HG02870 (cell line): ENCODE results near the gene C10orf95.

Experiments
- ATAC-seq: cut with Tn5 transposase; IDR thresholded peaks from one replicate; pipeline ENCODE4 v1.9.1; 2021; ENCODE audit warnings: mild to moderate bottlenecking, moderate library complexity; ENCODE audit not compliant: unreplicated experiment

C10orf95 gene

DNA sequence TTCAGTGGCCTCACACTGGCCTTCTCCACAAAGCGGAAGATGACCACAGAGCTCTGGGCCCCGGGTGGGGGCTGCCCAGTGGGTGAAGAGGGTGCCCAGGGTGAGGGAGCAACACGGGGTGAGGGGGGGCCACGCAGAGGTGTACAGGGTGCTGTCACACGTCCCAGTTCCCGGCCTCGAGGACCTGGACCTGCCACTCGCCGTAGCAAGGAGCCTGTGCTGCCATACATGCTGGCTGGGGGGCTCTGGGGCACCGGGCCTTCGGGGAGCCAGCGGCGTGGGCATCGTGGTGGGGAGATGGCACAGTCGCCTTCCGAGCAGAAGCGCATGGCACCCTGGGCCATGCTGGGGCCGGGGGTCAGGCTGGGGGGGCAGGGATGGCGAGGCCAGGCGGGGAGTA lies 34.6 kb downstream of the C10orf95 start:
- ATAC-seq, result no peak

DNA sequence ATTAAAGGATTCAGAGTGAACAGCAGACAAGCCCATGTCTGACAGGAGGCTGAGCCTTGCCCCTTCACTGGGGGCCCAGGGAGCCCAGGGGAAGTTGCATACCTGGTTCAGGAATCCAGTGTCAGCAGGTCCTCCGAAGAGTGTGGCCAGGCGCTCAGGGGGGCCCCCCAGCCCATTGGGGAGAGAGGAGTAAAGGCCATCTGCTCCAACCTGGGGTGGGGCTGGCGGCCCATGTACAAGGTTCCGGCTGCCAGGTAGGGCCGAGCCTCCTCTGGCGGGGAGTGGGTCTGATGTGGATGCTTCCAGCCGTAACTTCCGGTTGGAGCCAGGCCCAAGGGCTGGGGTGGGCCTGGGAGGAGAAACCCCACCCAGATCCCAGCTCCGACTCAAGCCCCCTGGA lies 35.1 kb downstream of the C10orf95 start:
- ATAC-seq, result no peak

DNA sequence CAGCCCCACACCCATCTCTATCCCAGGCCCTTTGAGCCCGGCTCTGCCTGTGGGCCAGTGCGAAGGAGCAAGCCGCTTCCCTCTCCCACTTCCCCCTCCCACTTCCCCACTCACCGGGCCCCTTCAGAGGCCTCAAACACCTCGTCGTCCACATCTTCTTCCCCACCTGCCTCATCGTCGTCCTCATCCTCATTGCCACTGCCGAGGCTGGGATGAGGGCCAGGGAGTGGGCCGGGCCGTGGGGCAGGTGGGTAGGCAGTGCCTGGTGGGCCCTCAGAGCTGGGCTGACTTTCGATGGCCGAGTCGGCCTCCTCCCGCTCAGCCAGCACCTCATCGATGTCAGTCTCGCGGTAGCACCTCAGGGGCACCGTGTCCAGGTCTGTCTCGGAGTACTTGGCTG lies 36.6 kb downstream of the C10orf95 start:
- no peak for ATAC-seq

DNA sequence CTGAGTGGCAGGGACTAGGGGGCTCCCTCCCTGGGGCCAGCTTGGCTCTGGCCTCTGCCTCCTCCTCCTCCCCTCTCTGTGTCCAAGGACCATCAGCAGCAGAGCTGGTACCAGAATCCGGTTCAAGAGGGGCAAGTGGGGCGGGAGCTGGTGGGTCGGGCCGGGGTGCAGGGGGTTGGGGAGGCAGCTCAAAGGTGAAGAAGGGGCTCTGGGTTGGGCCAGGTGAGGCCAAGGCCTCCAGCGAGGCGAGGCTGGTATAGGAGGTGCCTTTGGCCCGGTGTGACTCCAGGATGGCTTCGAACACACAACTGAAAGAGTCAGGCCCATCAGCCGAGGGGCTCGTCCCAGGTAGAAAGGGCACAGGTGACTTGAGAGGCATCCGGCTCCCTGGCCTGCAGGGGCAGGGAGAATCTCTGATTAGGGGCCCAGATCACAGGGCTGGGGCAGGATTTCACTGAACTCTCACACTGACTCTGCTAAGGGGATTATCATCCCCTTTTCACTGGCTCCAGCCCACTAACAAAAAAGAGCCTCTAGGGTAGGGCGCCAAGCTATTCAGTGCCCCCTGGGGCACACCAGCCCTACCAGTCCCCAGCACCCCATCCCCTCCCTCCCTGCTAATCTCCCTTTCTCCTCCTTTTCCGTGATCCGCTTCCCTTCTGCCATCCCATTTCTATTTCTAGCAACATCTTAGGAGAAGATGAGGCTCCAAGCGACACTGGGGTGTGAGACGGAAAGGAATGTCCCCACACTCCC lies 37.4 kb downstream of the C10orf95 start:
- ATAC-seq, result no peak

DNA sequence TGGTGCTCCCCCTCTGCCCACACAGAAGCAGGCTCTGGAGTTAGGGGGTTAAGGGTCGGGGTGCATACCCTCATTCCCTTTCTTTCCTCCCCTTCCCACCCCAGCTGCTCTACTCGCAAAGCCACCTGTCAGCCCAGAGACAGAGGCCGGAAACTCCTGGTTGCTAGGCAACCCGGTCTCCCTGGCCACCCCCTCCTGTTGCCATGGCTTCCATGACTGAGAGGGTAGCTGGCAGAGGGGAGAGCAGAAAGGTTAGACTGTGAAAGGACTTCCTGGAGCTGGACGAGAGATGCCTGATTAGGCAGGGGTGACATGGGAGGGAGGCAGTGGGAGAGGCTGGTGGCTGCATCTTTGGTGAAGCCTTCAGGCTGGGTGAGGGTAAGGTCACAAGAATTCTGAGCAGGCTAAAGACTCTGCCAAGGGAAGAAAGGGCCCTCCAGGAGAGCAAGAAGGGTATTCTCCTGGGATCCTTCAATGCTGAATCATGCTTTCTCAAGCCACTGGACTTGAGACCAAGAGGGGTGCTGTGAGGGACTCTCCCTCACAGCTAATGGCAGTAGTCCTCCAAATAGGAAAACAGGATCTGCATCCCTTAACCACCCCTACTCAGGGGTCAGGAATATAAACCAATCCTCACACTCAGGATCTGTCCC lies 38.2 kb downstream of the C10orf95 start:
- ATAC-seq, result no peak

DNA sequence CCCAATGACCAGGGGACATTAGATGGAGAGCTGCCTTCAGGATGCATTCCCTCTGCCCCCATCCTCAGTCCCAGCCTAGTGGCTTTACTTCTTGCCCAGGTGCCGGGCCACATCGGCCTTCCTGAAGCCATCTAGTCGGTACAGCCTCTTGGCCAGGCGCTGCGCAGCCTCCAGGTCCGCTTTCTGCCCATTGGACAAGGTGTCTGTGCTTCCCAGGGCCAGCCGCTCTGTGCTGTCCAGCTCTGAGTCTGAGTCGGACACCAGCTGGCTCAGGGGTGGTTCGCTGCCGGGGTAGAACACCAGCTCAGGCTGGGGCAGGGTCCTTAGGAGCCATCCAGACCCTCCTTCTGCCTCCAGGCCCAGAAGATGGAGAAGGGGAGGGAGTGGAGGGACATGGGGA lies 39.0 kb downstream of the C10orf95 start:
- ATAC-seq, result no peak

DNA sequence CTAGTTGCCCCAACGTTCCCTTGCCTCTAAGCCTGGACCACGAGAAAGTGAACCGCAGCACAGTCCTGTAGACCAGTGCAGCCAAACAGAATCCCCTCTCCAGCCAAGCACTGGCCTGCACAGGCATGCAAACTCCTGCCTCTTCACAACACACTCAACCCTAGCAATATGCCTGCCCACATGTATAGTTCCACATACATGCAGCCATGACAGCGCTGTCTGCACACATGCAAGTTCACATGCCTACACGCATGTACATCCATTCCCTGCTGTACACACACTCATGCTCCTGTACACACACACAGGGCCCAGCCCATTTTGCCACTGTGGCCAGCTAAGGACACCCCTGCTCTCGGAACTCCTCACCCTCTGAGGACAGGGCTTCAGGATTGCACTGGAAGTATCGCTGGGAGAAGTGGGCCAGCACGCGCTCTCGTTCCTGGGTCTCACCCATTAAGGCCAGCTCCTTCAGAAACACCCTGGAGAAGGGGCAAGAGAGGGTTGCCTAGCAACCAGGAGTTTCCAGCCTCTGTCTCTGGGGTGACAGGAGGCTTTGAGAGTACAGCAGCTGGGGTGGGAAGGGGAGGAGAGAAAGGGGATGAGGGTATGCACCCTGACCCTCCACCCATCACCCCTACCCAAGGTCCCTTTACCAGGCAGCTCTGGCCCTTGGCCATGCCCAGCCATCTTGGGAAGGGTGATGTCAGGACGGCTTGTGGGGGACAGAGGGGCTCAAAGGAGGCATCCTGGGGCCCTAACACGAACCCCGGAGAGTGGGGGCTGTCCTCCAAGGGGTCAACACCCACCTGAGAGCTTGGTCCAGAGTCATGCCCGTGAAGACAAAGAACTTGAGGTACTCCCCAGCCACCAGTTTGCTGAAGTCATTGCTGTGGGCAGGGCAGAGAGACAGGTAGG lies 39.7 kb downstream of the C10orf95 start:
- no peak for ATAC-seq

DNA sequence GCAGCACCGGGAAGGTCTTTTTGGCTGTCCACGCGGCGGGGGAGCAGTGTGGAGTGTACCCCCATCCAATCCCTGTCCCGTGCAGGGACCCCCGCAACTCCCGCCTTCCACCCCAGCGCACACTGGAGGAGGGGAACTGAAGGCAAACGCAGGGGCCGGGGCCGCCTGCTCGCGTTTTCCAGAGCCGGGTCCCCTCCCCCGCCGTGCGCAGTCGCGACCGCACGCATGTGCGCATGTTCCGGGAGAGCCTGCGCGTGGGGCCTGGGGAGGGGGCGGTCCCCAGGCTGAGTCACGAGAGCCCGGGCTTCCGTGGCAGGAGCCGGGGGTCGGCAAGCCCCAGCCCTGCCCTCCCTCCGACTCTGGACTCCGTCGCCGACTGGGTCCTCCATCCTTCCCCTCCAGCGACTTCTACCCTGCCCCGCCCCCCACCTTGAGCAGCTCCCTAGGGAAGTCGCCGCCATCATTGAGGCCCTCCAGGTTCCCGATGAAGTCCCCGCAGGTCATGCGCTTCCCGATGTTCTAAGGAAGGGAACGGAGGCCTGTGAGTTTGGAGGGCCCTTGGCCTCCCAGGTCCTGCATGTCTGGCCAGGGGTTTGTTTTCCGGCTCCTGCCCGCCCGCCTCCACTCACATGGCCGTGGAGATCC lies 40.8 kb downstream of the C10orf95 start:
- ATAC-seq, result no peak

DNA sequence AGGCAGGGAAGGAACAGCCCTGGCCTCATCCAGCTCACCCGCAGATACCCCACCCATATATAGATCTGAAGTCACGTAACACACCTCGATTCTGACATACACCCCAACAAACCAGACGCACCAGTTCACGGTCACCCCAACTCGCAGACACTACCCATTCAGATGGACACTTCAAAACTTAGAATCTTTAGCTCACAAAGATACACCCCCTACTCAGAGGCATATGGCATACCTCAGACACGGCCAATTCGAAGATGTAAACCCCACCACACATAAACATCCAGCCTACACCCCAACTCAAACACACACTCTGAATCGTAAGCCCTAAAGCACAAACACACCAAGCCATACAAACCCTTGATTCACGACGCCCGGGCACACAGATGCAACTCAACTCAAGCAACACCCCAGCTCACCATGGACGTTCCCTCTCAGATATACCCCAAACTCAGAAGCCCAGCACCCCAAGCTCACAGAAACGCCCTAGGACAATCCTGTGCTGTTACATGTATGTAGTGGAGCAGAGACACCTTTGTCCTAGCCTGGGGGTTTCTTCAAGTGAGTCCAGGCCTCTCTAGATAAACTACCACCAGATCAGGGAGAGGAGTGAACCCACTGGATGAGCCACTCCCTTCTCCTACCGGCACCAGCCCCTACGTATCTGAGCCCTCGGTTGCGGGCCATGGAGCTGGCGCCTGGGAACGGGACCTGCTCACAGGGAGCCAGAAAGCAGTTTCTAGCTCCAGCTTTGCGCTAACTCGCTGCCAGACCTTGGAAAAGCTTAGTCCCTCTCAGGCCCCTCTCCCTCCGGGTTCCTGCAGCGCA lies 41.5 kb downstream of the C10orf95 start:
- ATAC-seq, result no peak

DNA sequence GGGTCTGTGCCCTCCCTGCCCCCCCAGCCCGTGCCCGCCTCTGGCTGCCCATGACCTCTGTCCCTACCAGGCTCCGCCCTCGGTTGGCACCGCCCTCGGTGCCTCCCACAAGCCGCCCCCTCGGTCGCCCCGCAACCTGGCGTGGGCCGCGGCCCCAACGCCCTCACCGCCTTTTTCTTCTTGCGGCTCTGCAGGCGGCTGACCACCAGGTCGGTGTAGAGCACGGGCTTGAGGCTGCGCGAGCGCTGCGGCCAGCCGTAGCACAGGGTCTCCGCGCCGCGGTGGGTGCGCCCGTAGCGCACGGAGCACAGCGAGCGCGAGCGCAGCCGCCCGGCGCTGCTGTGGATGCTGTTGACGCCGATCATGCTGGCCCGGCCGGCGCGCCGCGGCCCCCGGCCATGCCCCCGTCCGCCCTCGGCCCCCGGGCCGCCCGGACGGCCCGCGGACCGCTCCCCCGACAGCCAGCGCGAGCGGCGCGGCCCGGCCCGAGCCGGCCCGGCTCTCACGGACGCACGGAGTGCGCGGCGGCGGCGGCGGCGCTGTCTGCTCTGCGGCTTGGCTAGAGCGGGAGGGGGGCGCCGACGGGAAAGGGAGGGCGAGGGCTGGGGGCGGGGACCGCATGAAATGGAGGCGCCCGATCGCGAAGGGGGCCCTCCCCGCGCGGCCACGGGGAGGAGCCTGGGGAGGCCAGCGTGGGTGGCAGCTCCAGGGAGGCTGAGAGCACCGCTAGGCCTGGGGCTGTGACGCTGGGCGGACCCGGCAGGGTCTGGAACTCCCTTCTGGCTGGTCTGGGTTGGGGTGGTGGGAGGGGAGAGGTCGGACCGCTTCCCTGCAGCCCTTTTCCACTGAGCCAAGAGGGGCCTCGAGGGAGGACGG lies 42.4 kb downstream of the C10orf95 start:
- ATAC-seq, result no peak

DNA sequence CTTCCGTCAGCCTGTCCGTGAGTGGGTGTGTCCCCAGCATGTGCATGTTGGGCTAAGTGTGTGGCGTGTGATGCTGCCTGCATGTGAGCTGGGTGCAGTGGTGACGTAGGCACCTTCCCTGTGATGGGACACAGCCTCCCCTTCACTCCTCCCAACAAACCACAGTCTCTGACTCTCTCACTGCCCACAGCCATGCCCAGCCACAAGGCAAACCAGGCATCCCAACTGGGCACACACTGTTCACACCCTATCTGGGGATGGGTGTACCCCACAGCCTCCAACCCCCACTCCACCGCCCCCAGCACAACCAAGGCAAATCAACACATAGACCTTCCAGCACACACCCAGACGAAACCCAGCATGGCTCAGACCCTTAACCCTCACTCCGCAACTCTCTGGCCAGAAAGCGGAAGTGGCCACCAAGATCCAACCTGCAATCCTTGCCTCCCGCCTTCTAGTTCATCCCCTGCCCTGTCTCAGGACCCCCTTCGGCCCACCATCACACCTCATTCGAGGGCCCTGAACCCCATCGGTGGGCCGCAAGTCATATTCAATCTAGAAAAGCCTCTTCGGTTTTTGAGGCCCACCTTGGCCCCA lies 43.1 kb downstream of the C10orf95 start:
- ATAC-seq, result no peak

DNA sequence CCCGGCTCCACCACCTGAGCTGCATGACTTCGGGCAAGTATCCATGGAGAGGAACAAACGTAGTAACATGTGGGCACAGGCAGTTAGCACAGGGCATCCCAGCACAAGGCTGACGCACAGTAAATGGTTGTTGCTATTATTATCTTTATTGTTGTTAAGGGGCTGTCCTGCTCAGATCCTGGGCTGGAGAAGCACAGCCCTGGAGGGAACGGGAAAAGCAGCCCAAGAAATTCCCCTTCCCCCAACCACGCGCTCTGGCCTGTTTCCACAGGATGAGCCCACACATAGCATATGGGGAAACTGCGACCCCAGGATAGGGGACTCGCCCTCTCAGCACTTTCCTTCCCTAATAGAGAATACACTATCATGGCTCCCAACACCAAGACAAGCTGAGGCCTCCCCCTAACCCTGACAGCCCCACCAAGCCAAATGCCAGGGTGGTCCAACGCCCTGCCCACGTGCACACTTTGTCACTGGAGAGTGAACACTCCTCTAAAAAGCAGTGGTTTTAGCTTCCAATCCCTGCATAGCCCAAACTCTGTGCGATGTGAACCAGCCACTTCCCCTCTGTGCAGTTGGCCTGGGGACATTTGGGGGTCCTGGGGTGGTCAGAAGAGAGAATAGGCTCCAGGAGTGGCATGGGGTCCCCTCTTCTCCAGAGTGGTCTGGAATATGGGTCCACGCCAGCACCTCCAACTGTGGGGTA lies 43.8 kb downstream of the C10orf95 start:
- no peak for ATAC-seq

DNA sequence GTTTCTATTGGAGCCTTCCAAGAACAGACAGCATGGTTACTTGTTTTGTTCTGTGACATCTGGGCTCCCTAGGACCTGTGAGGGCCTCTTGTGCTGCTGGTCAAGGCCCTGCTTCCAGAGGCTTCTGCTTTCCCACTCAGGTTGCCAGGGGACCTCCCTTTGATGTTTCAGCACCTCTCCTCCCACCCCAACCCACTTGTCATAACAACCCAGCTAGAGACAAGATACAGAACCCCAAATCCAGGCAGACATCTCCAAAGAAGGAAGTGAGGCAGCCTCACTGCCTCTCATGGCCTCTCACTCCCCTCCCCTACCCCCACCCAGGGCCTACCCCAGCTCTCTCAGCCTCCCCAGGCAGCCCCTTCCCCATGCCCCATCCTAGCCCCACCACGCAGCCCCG lies 44.5 kb downstream of the C10orf95 start:
- no peak for ATAC-seq

DNA sequence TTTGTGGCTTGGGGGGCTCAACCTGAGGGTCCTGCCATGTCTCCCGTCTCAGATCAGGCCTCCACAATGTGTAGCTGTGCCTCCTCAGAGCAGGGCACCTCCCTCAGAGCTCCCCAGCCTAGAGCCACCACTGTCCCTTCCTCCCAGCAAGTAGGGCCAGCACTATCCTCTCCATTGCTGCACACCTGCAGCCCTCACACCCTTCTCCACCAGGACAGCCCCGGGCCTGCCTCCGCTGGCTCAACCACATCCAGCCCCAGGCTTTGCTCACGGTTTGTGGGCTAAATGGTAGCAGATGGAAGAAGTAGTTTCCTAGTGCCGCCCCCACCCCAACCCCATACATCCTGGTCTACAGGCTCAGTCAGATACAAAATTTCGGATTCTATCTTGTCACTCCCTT lies 45.7 kb downstream of the C10orf95 start:
- ATAC-seq, result no peak

DNA sequence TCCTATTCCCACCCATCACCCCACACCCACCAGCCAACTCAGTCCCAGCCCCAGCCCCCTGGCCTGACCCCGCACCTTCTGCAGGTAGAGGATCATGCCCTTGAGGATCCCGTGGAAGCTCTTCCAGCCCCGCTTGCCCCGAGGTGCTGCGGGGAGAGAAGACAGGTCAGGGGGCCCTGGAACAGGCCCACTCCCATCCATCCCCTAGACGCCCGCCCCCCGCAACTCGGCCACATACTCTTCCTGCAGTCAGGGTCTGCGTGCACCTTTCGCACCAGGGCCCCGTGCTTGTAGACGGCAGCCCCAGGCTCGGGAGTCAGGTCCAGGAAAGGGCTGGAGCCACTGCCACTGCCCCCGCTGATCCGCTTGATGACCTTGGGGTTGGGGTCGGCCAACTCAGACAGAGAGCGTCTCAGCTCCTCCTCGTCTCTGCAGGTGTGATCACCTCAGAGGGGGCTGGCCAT lies 46.2 kb downstream of the C10orf95 start:
- no peak for ATAC-seq

DNA sequence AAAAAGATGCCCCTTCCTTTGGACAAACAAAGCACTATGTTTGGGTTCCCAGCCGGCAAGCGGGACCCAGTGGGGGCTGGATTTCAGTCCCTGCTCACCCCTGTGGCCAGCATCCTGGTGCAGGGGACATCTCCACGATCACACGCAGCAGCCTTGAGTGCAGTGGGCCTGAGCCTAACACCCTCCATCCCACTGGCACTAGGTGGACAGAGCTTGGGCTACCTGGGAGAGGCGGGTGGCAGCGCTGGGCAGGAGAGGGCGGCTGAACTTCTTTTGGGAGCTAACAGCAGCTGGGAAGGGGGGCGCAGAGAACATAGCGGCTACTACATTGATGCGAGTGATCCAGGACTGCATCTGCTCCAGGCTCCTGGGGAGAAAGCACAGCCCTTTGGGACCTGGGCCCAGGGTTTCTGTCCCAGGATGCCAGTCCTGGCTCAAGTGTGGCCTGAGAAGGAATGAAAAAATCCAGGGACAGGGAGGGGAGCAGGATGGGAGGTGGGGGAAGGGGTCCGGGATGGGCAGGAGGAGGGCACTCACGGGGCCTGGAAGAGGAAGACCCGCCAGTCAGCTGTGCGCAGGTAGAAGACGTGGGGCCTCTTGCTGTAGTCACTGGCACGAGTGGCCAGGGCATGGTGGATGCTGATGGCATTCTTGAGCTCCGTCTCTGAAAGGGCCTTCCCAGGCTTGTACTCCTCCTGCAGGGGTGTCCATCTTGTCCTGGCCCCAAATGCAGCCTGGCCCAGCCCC lies 46.8 kb downstream of the C10orf95 start:
- no peak for ATAC-seq

DNA sequence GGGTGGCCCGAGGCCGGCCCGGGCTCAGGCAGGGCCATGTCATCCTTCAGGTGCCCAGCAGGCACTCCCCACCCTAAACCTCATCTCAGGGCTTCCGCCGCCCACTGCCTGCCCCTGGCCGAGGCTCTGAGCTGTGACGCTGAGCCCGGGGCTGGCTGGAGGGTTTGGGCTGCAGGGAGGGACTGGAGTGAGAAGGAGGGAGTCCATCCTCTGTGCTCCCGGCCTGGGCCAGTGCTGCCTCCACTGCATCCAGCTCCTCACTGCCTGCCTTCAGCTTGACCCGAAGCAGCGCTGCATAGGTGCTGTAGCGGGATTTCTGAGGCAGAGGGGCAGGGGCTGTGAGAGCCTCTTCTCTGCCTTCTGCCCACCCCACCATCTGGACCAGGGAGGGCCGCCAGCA lies 48.2 kb downstream of the C10orf95 start:
- no peak for ATAC-seq

DNA sequence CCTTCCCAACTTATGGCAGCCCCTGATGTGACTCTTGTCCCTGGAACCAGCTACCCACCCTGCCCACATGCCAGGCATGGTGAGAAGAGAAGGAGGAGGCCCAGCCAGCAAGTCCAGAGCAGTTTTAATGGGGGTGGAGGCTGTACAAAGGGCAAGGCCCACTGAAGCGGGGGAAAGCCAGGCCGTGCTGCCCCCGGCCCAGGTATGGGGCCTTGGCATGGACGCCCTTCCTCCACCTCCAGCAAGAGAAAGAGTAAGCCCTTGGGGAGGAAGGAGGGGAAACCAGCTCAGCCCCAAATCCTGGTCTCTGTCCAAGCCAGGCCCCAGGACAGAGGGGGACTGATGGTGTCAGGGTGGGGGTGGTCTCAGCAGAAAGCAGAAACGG lies 48.8 kb downstream of the C10orf95 start:
- no peak for ATAC-seq
